Esophagus muscularis mucosa (tissue), 4 donors: ENCODE results near the gene MEF2D. TPM values are rescaled to one million over a fixed set of nuclear protein-coding genes. Genes with fewer than 3 reads are reported as not detected.

ENCODE experiments used
- DNase-seq: peaks from one replicate; pipeline ENCODE4 v3.0.0-alpha.2; 2017; ENCODE audit errors: extremely low spot score
- H3K27ac ChIP-seq, 4 donors: fragments of 200-600 bp; sonication (generic); replicated peaks in 1 of 4; 1 replicate in 3 of 4; 2 replicates in 1 of 4; pipeline ENCODE4 v1.5.1; 2016 to 2019; ENCODE audit warnings: mild to moderate bottlenecking in 1 of 4
- H3K27me3 ChIP-seq, 4 donors: fragments of 200-600 bp; sonication (generic); one replicate each; pipeline versions ENCODE4 v1.5.1 to v1.6.0; 2016 to 2019
- H3K36me3 ChIP-seq, 4 donors: fragments of 200-600 bp; sonication (generic); one replicate each; pipeline ENCODE4 v1.5.1; 2016 to 2019
- H3K4me1 ChIP-seq, 4 donors: fragments of 200-600 bp; sonication (generic); one replicate each; pipeline ENCODE4 v1.5.1; 2016 to 2019
- H3K4me3 ChIP-seq, 4 donors: fragments of 200-600 bp; sonication (generic); 1 replicate in 2 of 4; 2 replicates in 2 of 4; pipeline ENCODE4 v1.5.1; 2016 to 2019; ENCODE audit warnings: mild to moderate bottlenecking in 4 of 4, moderate library complexity in 1 of 4
- H3K9me3 ChIP-seq, 4 donors: fragments of 200-600 bp; sonication (generic); 1 replicate in 3 of 4; 2 replicates in 1 of 4; pipeline ENCODE4 v1.5.1; 2016 to 2019
- CTCF ChIP-seq, 3 experiments: fragments of 200-600 bp in 2 of 3; fragments of 450-650 bp in 1 of 3; sonication (generic) in 2 of 3; IDR thresholded peaks; one replicate each; pipeline ENCODE4 v1.5.1; 2017 to 2019; ENCODE audit warnings: antibody characterized with exemption in 3 of 3, mild to moderate bottlenecking in 2 of 3, moderate library complexity in 1 of 3
- EP300 ChIP-seq: sonication (generic); formaldehyde crosslinking; IDR thresholded peaks from one replicate; pipeline ENCODE4 v1.6.1; 2017; ENCODE audit warnings: antibody characterized with exemption
- POLR2A ChIP-seq: fragments of 450-650 bp; IDR thresholded peaks from one replicate; pipeline ENCODE4 v1.6.1; 2017; ENCODE audit warnings: antibody characterized with exemption, moderate library complexity, mild to moderate bottlenecking, low read depth
- POLR2AphosphoS5 ChIP-seq, 2 donors: sonication (generic); formaldehyde crosslinking; IDR thresholded peaks; one replicate each; pipeline ENCODE4 v1.6.1; 2017; ENCODE audit warnings: antibody characterized with exemption in 2 of 2
- WGBS: methylation state at CpG from one replicate; pipeline ENCODE4 v1.1.5; 2018; 5-methylcytosine and 5-hydroxymethylcytosine counted together
- intact Hi-C: fragments of 100-400 bp; cut with DNase I; formaldehyde crosslinking; loops from one replicate; pipeline ENCODE4 v1.15.1; 2023
- total RNA-seq, 4 donors: library from RNA; depleted of rRNA; stranded (reverse); fragments of >200 nt; gene quantifications; one replicate each; pipeline versions ENCODE4 v1.1.0 to v1.2.1, GENCODE V29; 2016

MEF2D gene
- total RNA-seq, 4 donors from 2014 or later, result 78.0 to 138 (median 115) TPM

- H3K4me1 ChIP-seq, result peaks cover 16 to 23% (median 20%) of the 10 kb centered on the region in 4 donors
- H3K36me3 ChIP-seq, result no peaks in the 10 kb centered on the region
- no peak for DNase-seq
- TF ChIP-seq EP300 (no peak), POLR2AphosphoS5 (IDR thresholded peaks at IDR 0.05) (no peak), POLR2A (no peak), CTCF (IDR thresholded peaks at IDR 0.05) (no peak)
- H3K27me3 ChIP-seq, result peaks cover 15 to 100% (median 79%) of the 10 kb centered on the region in 4 donors
- H3K27ac ChIP-seq, result no peak overlapping the region
- H3K9me3 ChIP-seq, result no peaks in the 10 kb centered on the region
- intact Hi-C loops, result no loop called here
- H3K4me3 ChIP-seq, result peak overlapping the region; percentile 41 to 59 (median 46)
- 41% methylated on average over 10 of the region's 20 CpGs for WGBS
Observed at GRCh38 chr1:156434989-156435544, 65.5 kb downstream of the MEF2D start.

- no peaks in the 10 kb centered on the region for H3K36me3 ChIP-seq
- no peak overlapping the region for H3K27ac ChIP-seq
- no peaks in the 10 kb centered on the region for H3K9me3 ChIP-seq
- no peak for DNase-seq
- no peak overlapping the region for H3K4me3 ChIP-seq
- H3K4me1 ChIP-seq, result peaks cover 16 to 23% (median 20%) of the 10 kb centered on the region in 4 donors
- H3K27me3 ChIP-seq, result peaks cover 15 to 100% (median 80%) of the 10 kb centered on the region in 4 donors
- TF ChIP-seq EP300 (no peak), CTCF (IDR thresholded peaks at IDR 0.05) (no peak), POLR2AphosphoS5 (IDR thresholded peaks at IDR 0.05) (no peak), POLR2A (no peak)
- WGBS, result 88% methylated on average over 1 of the region's 1 CpG
- intact Hi-C loops, result no loop called here
Observed at GRCh38 chr1:156433602-156434001, 67.0 kb downstream of the MEF2D start.

- intact Hi-C loops, result no loop called here
- WGBS, result 35% methylated on average over 4 of the region's 4 CpGs
- TF ChIP-seq POLR2A, result no peak
- TF ChIP-seq EP300, result no peak
- TF ChIP-seq CTCF (IDR thresholded peaks at IDR 0.05), result no peak
- no peak for TF ChIP-seq POLR2AphosphoS5 (IDR thresholded peaks at IDR 0.05)
- Histone ChIP-seq H3K27ac (no peak overlapping the region), H3K9me3 (no peaks in the 10 kb centered on the region), H3K27me3 (peaks cover 15 to 100% (median 76%) of the 10 kb centered on the region in 4 donors), H3K4me3 (no peak overlapping the region), H3K4me1 (peaks cover 16 to 23% (median 20%) of the 10 kb centered on the region in 4 donors), H3K36me3 (no peaks in the 10 kb centered on the region)
- DNase-seq, result no peak
Observed at GRCh38 chr1:156433032-156433431, 67.5 kb downstream of the MEF2D start.

- no peak for DNase-seq
Observed at GRCh38 chr1:156432669-156433018, 67.9 kb downstream of the MEF2D start.

GRCh38 chr1:156431769-156432668 is 68.6 kb downstream of the MEF2D start:
- TF ChIP-seq POLR2A (no peak), POLR2AphosphoS5 (IDR thresholded peaks at IDR 0.05) (no peak), CTCF (IDR thresholded peaks at IDR 0.05) (no peak), EP300 (no peak)
- WGBS, result 34% methylated on average over 12 of the region's 12 CpGs

More at GRCh38 chr1:156432669-156433018, 67.9 kb downstream of the MEF2D start:
- Histone ChIP-seq H3K27me3 (peaks cover 15 to 100% (median 74%) of the 10 kb centered on the region in 4 donors), H3K4me1 (peaks cover 16 to 23% (median 20%) of the 10 kb centered on the region in 4 donors), H3K36me3 (no peaks in the 10 kb centered on the region), H3K4me3 (no peak overlapping the region), H3K9me3 (no peaks in the 10 kb centered on the region), H3K27ac (no peak overlapping the region)
- intact Hi-C loops, result no loop called here
- WGBS, result 15% methylated on average over 11 of the region's 11 CpGs
- TF ChIP-seq POLR2AphosphoS5 (IDR thresholded peaks at IDR 0.05), result no peak
- TF ChIP-seq EP300, result no peak
- TF ChIP-seq POLR2A, result no peak

More at GRCh38 chr1:156431769-156432668, 68.6 kb downstream of the MEF2D start:
- Histone ChIP-seq H3K36me3 (no peaks in the 10 kb centered on the region), H3K9me3 (no peaks in the 10 kb centered on the region), H3K4me1 (peaks cover 16 to 21% (median 20%) of the 10 kb centered on the region in 4 donors), H3K27ac (no peak overlapping the region), H3K27me3 (peaks cover 9 to 100% (median 71%) of the 10 kb centered on the region in 4 donors), H3K4me3 (no peak overlapping the region)
- intact Hi-C loops, result no loop called here
- DNase-seq, result no peak
